A549 treated with RU486 at 1 μM for 4 hours (cell line): ENCODE measurements around the gene IFT27. TPM values are rescaled to one million over a fixed set of nuclear protein-coding genes. Genes with fewer than 3 reads are reported as not detected.

ENCODE experiments used
- total RNA-seq: library from RNA; stranded (reverse); fragments of 200-300 nt; extraction: Qiagen RNA extraction; gene quantifications from 5 replicates; pipeline ENCODE4 v1.2.3, GENCODE V29; 2022; ENCODE audit warnings: low read depth

Gene IFT27
- 16.2 to 28.4 TPM (median 22.9 TPM) in 5 replicates for total RNA-seq

DNA sequence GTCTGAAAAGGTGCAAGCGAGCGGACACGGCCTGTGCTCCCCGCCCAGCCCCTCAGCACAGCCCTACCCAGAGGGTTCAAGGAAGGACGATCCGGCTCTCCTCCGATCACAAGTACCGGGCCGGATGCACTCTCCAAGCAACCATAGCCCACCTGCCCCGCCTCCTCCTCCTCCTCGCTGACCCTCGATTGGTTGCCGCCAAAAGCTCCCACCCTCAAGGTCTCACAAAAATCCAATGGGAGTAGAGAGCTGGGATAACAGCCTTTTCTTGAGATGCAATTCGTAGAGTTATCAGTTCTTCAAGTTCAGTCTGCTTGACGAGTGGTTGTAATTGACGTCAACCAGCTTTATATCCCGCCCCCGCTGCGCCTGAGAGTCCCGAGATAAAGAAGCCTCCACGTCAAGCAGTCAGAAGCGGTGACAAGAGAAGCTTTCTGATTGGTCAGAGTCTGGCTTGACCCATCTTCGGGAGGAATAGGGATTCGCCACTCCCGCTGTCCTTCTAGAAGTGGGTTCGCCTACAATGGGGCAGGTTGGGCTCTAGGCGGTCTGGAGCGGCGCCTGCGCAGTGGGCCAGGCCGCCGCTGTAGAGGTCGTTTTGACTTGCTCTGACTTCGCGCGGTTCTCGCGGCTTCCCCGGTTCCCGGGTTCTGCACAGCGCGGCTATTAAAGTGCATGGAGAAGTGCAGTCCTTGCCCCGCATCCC lies at the start of gene IFT27:
IFT27 (minus strand) TSS at position 156 of the 706 bp plus-strand sequence. CDS start 412 bp downstream, outside the sequence.

DNA sequence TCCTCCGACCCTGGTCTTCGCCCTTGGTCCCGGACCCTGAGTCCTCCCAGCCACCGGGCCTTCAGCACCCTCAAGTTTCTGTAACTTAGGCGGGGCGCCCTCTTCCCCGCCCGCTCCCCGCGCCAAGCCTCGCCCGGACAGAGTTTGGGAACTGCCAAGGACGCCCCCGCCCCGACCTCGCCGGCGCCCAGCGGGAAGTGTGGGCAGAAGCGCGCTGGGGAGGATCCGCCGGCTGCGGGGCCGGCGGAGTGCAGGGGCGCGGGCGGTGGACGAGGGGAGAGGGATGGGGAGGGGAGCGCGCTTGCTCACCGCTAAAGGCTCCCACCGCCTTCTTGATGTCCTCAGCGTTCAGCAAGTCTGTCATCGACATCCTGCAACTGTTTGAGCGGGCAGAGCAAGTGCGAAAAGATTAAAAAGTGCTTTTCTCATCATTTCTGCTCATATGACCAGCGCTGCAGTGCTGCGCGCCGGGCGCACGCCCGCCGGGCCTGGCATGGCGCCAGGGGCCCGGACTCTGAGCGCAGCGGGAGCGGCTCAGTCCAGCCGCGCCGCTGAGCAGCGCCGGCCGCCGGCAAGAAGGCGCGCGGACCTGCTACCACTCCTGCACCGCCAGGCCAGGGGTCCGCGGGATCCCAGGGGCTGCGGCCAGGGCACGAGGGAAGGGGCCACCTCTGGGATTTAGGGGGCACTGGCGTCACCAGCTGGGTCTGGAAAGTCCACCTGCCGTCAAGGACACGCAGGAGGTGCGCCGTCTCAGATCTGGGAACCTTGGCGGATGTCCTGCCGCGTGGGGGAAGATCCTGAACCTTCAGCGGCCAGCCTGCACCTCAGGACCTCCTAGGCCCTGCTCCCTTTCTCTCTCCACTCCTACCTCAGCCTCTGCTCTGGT lies 41.0 kb upstream of the IFT27 start, which contains the start of gene PVALB:
PVALB (minus strand) TSS at position 400 of the 889 bp plus-strand sequence; CDS start at position 370, 30 bp downstream.

Other genes with a start within 250 kb of the IFT27 start
- 152 to 208 TPM (median 168 TPM) in 5 replicates for gene EIF3D, start 247.0 kb downstream of the IFT27 start, total RNA-seq
- gene CACNG2, start 72.4 kb downstream of the IFT27 start, total RNA-seq = not detected in 5 replicates
- not detected in 5 replicates for gene PVALB, start 40.9 kb upstream of the IFT27 start, total RNA-seq
- gene NCF4, start 84.9 kb upstream of the IFT27 start, total RNA-seq = not detected in 5 replicates
- not detected in 5 replicates for gene CSF2RB, start 137.5 kb upstream of the IFT27 start, total RNA-seq
- 38.8 to 56.7 TPM (median 48.8 TPM) in 5 replicates for gene TST, start 243.3 kb upstream of the IFT27 start, total RNA-seq
- gene MPST, start 243.6 kb upstream of the IFT27 start, total RNA-seq = 43.4 to 76.3 TPM (median 69.4 TPM) in 5 replicates